Activated naive CD4-positive, alpha-beta T cell treated with anti-CD3 and anti-CD28 coated beads for 36 hours (primary cell): ENCODE results near the gene FAM221A. TPM values are rescaled to one million over a fixed set of nuclear protein-coding genes. Genes with fewer than 3 reads are reported as not detected.

Experiments
- CTCF ChIA-PET: fragments of 350-600 bp; sonication (Branson Sonifier 250); formaldehyde crosslinking; loops from one replicate; lab custom pipeline; 2021; ENCODE audit warnings: antibody characterized with exemption; lab: Charles Lee
- DNase-seq: peaks from one replicate; pipeline ENCODE4 v3.0.0-alpha.2; 2020
- H3K27ac Mint-ChIP-seq: one replicate; pipeline ENCODE4 v1.8.0; 2021; ENCODE audit warnings: mild to moderate bottlenecking, mixed read lengths
- H3K27me3 Mint-ChIP-seq: one replicate; pipeline ENCODE4 v1.8.0; 2021; ENCODE audit warnings: low read depth, mixed read lengths
- H3K36me3 Mint-ChIP-seq: one replicate; pipeline ENCODE4 v1.8.0; 2021; ENCODE audit warnings: low read depth, mixed read lengths
- H3K4me1 Mint-ChIP-seq: one replicate; pipeline ENCODE4 v1.8.0; 2021; ENCODE audit warnings: low read depth, mixed read lengths
- H3K4me3 Mint-ChIP-seq: one replicate; pipeline ENCODE4 v1.8.0; 2021; ENCODE audit warnings: mild to moderate bottlenecking, moderate library complexity, mixed read lengths
- H3K9me3 Mint-ChIP-seq: one replicate; pipeline ENCODE4 v1.8.0; 2021; ENCODE audit warnings: mixed read lengths
- intact Hi-C: fragments of 100-400 bp; cut with micrococcal nuclease; formaldehyde crosslinking; loops from one replicate; pipeline ENCODE4 v1.15.1; 2023
- total RNA-seq, 2 experiments: library from RNA; stranded (reverse); gene quantifications; one replicate each; pipeline ENCODE4 v1.2.3, GENCODE V29; 2021

FAM221A gene
- total RNA-seq, 2 experiments from 2014 or later: 8.7 to 10.0 TPM

- Mint-ChIP-seq H3K4me1 (no peaks in the 10 kb centered on the region), H3K27ac (no peak overlapping the region), H3K9me3 (peaks cover 26% of the 10 kb centered on the region), H3K27me3 (no peaks in the 10 kb centered on the region), H3K36me3 (peaks cover 4% of the 10 kb centered on the region), H3K4me3 (no peak overlapping the region)
- intact Hi-C loops: no loop called here
- DNase-seq: no peak
- CTCF ChIA-PET: no interaction called here
Observed at GRCh38 chr7:23743226-23743625, 63.2 kb downstream of the FAM221A start.

- DNase-seq: no peak
- H3K4me1 Mint-ChIP-seq: no peaks in the 10 kb centered on the region
- H3K36me3 Mint-ChIP-seq: peaks cover 4% of the 10 kb centered on the region
- H3K9me3 Mint-ChIP-seq: peaks cover 26% of the 10 kb centered on the region
- CTCF ChIA-PET: no interaction called here
- H3K4me3 Mint-ChIP-seq: no peak overlapping the region
- no peak overlapping the region for H3K27ac Mint-ChIP-seq
- no peaks in the 10 kb centered on the region for H3K27me3 Mint-ChIP-seq
- intact Hi-C loops: no loop called here
Observed at GRCh38 chr7:23746629-23747028, 66.6 kb downstream of the FAM221A start.

- intact Hi-C loops: no loop called here
- Mint-ChIP-seq H3K27ac (no peak overlapping the region), H3K27me3 (no peaks in the 10 kb centered on the region)
Observed at GRCh38 chr7:23751852-23752251, 71.9 kb downstream of the FAM221A start.

More at GRCh38 chr7:23751852-23752251, 71.9 kb downstream of the FAM221A start:
- no peaks in the 10 kb centered on the region for H3K4me1 Mint-ChIP-seq
- H3K9me3 Mint-ChIP-seq: peaks cover 2% of the 10 kb centered on the region
- CTCF ChIA-PET: no interaction called here
- peaks cover 9% of the 10 kb centered on the region for H3K36me3 Mint-ChIP-seq
- no peak overlapping the region for H3K4me3 Mint-ChIP-seq
- DNase-seq: no peak

Other genes starting within 250 kb of the FAM221A start
- under 1 TPM; 0.29 to 0.54 TPM for gene IGF2BP3, start 209.7 kb upstream of the FAM221A start, total RNA-seq
- gene TRA2A, start 148.2 kb upstream of the FAM221A start, total RNA-seq: 10 to 100 TPM; 77.8 to 79.0 TPM
- 1 to 10 TPM; 5.3 to 5.7 TPM for gene CCDC126, start 82.8 kb upstream of the FAM221A start, total RNA-seq
- not detected for gene STK31, start 30.0 kb downstream of the FAM221A start, total RNA-seq